GM06990 (cell line): ENCODE measurements around the gene FYB2.

Experiments
- DNase-seq: peaks from one replicate; pipeline ENCODE4 v3.0.0-alpha.2; 2011; ENCODE audit not compliant: insufficient read length; ENCODE audit errors: extremely low read depth
- H3K27me3 ChIP-seq: replicated peaks from 2 replicates; pipeline ENCODE4 v1.6.0; 2011; ENCODE audit warnings: low read length; ENCODE audit not compliant: control insufficient read depth, insufficient read depth
- H3K36me3 ChIP-seq: 2 replicates; pipeline ENCODE4 v1.5.1; 2011; ENCODE audit warnings: low read length; ENCODE audit not compliant: control insufficient read depth, insufficient read depth
- H3K4me3 ChIP-seq: replicated peaks from 2 replicates; pipeline ENCODE4 v1.5.1; 2011; ENCODE audit warnings: low read depth, mild to moderate bottlenecking, control low read depth, low read length
- TF ChIP-seq, protein P1 (sequence below): IDR thresholded peaks from 2 replicates; pipeline ENCODE4 v1.5.1; 2011; ENCODE audit warnings: low read length, control low read depth, mild to moderate bottlenecking, inconsistent platforms; ENCODE audit not compliant: insufficient read depth, poor library complexity, severe bottlenecking

The FYB2 gene

DNA sequence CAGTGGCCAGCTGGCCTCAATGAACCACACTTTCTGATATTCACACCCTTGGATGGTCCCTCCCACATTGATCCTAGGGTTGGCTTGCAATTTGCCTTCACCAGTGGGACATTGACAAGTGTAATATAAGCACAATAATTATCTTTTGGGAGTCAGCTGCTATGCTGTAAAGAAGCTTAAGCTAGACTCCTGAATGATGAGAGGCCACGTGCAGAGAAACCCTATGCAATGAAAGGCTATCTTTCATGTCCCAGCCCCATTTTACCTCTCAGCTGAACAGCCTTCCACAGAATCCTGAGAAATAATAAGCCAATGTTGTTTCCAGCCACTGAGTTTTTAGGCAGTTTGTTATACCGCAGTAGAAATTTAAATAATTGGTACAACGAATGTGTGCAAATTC is 24.3 kb upstream of the FYB2 start:
- Histone ChIP-seq H3K4me3 (no peak overlapping the region), H3K36me3 (no peaks in the 10 kb centered on the region), H3K27me3 (no peaks in the 10 kb centered on the region)
- DNase-seq: no peak
- TF ChIP-seq, protein P1, sequence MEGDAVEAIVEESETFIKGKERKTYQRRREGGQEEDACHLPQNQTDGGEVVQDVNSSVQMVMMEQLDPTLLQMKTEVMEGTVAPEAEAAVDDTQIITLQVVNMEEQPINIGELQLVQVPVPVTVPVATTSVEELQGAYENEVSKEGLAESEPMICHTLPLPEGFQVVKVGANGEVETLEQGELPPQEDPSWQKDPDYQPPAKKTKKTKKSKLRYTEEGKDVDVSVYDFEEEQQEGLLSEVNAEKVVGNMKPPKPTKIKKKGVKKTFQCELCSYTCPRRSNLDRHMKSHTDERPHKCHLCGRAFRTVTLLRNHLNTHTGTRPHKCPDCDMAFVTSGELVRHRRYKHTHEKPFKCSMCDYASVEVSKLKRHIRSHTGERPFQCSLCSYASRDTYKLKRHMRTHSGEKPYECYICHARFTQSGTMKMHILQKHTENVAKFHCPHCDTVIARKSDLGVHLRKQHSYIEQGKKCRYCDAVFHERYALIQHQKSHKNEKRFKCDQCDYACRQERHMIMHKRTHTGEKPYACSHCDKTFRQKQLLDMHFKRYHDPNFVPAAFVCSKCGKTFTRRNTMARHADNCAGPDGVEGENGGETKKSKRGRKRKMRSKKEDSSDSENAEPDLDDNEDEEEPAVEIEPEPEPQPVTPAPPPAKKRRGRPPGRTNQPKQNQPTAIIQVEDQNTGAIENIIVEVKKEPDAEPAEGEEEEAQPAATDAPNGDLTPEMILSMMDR: no peak

DNA sequence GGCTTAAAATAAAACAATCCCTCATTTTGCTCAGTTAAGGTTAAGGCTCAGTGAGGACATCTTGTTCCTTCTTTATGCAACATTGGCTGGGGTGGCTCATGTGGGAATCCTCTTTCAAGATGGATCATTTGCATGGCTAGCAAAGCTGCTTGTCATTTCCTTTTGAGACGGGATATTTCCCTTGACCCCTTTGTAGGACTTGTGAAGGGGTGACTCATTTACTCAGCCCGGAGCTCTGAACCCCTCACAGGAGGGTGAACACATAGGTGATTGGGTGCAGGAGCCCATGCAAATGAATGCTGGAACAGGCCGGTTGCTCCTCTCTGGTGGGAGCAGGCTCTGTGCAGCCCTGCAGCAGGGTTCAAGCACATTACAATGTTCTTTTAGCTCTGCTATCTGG is 19.6 kb upstream of the FYB2 start:
- H3K4me3 ChIP-seq: no peak overlapping the region
- no peaks in the 10 kb centered on the region for H3K27me3 ChIP-seq
- H3K36me3 ChIP-seq: no peaks in the 10 kb centered on the region
- DNase-seq: no peak
- TF ChIP-seq, protein P1: no peak

- Histone ChIP-seq H3K27me3 (no peaks in the 10 kb centered on the region), H3K36me3 (no peaks in the 10 kb centered on the region), H3K4me3 (no peak overlapping the region)
- TF ChIP-seq, protein P1: no peak
- no peak for DNase-seq
Observed at GRCh38 chr1:56837244-56837939, 18.2 kb upstream of the FYB2 start.

DNA sequence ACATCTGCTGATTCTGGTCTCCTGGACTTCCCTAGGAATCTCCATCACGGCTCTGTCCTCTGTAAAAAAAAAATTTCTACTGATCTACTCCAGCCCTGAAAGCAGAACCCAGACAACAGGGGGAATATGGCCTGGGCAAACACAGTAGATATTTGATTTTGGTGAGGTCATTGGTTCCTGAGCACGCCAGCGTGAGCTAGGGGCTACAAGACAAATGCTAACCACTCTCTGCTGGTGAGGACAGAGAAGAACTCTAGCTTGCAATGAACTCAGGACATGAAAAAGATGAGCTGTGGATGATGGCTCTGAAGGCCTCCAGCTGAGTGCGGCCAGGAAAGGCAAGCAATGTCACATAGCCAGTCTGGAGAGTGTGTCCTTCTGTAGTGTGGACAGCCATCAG is 17.2 kb upstream of the FYB2 start:
- Histone ChIP-seq H3K27me3 (no peaks in the 10 kb centered on the region), H3K4me3 (no peak overlapping the region), H3K36me3 (no peaks in the 10 kb centered on the region)
- TF ChIP-seq, protein P1: no peak
- DNase-seq: no peak

- TF ChIP-seq, protein P1: no peak
- no peaks in the 10 kb centered on the region for H3K27me3 ChIP-seq
- no peak overlapping the region for H3K4me3 ChIP-seq
Observed at GRCh38 chr1:56835657-56836056, 16.5 kb upstream of the FYB2 start.

DNA sequence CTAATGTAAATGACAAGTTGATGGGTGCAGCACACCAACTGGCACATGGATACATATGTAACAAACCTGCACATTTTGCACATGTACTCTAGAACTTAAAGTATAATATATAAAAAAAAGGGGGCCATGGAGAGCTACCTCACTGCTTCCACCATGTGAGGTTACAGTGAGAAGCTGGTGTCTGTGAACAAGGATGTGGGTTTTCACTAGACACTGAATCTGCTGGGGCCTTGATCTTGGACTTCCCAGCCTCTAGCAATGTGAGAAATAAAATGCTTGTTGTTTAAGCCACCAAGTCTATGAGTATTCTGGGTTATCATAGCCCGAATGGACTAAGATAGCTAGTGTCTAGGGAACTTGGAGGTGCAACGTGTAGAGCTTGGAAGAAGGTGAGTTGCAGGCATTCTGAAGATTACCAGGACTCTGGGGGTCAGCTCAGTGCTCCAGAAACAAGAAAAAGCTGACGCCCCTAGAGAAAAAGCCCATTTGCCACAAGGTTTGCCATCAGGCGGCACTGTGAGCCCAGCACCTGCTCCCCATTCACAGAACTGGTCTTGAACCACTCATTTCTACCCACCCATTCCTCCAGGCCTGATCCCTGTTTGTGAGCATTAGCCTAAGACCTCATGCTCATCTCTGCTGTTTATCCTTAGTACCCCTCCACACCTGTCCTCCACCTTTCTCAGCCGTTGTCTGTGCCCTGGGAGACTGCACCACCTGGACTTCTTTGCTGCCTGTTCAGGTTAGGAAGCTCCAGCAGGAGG is 15.1 kb upstream of the FYB2 start:
- no peak for DNase-seq
- no peaks in the 10 kb centered on the region for H3K27me3 ChIP-seq

More at GRCh38 chr1:56835657-56836056, 16.5 kb upstream of the FYB2 start:
- H3K36me3 ChIP-seq: no peaks in the 10 kb centered on the region
- DNase-seq: no peak

More for the DNA sequence above, 15.1 kb upstream of the FYB2 start:
- no peak overlapping the region for H3K4me3 ChIP-seq
- TF ChIP-seq, protein P1: no peak
- no peaks in the 10 kb centered on the region for H3K36me3 ChIP-seq
